ENCODE results near the gene TENM4. TPM values are rescaled to one million over a fixed set of nuclear protein-coding genes. Genes with fewer than 3 reads are reported as not detected.

Gene TENM4
- total RNA-seq, 1 donor from 2014 or later, result not detected

DNA sequence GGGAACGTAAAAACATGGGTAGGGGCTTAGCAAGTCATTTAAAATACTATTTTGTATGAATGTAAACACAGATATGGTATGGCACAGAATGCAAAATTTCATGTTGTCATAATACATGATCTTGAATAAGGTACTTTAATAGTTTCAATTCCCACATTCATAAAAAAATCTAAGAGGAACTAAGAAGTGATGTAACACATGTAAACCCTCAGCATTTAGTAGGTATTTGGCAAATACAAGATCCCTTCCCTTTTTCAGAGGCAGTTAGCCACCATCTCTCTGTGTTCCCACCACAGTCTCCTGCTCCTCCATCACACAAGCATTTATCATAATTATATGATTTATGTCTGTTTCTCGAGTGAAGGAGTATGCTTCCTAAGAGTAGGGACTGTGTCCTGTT, 251.8 kb downstream of the TENM4 start:
- H3K27me3 Mint-ChIP-seq, result no peaks in the 10 kb centered on the region
- H3K4me3 Mint-ChIP-seq, result no peak overlapping the region
- no peaks in the 10 kb centered on the region for H3K9me3 Mint-ChIP-seq
- H3K36me3 Mint-ChIP-seq (ENCODE audit: low read depth), result no peaks in the 10 kb centered on the region
- DNase-seq, result no peak
- intact Hi-C loops (cut with micrococcal nuclease), result no loop called here
- H3K27ac Mint-ChIP-seq, result no peak overlapping the region
- H3K4me1 Mint-ChIP-seq, result no peaks in the 10 kb centered on the region

GRCh38 chr11:79186669-79187068, 254.2 kb downstream of the TENM4 start:
- Mint-ChIP-seq H3K27ac (no peak overlapping the region), H3K4me1 (no peaks in the 10 kb centered on the region), H3K4me3 (no peak overlapping the region), H3K27me3 (no peaks in the 10 kb centered on the region), H3K36me3 (ENCODE audit: low read depth) (no peaks in the 10 kb centered on the region), H3K9me3 (no peaks in the 10 kb centered on the region)
- DNase-seq, result no peak
- intact Hi-C loops (cut with micrococcal nuclease), result no loop called here

- Mint-ChIP-seq H3K27ac (no peak overlapping the region), H3K9me3 (no peaks in the 10 kb centered on the region), H3K4me1 (no peaks in the 10 kb centered on the region), H3K36me3 (ENCODE audit: low read depth) (no peaks in the 10 kb centered on the region), H3K4me3 (no peak overlapping the region), H3K27me3 (no peaks in the 10 kb centered on the region)
- no peak for DNase-seq
- intact Hi-C loops (cut with micrococcal nuclease), result no loop called here
These were observed 255.5 kb downstream of the TENM4 start for GRCh38 chr11:79185351-79185750.

DNA sequence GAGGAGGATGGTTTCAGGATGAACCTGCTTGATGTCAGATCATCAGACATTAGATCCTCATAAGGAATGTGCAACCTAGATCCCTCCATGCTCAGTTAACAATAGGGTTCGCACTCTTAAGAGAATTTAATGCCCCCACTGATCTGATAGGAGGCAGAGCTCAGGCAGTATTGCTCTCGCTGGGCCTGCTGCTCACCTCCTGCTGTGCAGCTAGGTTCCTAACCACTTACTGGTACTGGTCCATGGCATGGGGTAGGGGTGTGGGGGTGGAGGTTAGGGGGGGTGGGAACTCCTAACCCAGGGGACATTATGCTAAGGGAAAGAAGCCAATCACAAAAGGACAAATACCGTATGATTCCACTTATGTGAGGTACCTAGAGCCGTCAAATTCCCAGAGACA, 256.5 kb downstream of the TENM4 start:
- no peak overlapping the region for H3K27ac Mint-ChIP-seq
- no peaks in the 10 kb centered on the region for H3K9me3 Mint-ChIP-seq
- H3K27me3 Mint-ChIP-seq, result no peaks in the 10 kb centered on the region
- intact Hi-C loops (cut with micrococcal nuclease), result no loop called here
- H3K4me1 Mint-ChIP-seq, result no peaks in the 10 kb centered on the region
- H3K36me3 Mint-ChIP-seq (ENCODE audit: low read depth), result no peaks in the 10 kb centered on the region
- no peak for DNase-seq
- H3K4me3 Mint-ChIP-seq, result no peak overlapping the region

DNA sequence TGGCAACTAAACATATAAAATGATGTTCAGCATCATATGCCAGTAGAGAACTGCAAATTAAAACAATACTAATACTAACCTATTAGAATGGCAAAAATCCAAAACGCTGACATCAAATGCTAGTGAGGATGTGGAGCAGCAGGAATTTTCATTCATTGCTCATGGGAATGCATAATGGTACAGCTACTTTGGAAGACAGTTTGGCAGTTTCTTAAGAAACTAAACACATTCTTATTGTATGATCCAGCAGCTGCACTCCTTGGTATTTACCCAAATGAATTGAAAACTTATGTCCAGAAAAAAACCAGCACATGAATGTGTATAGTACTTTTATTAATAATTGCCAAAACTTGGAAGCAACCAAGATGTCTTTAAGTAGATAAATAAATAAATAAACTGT, 258.0 kb downstream of the TENM4 start:
- Mint-ChIP-seq H3K36me3 (ENCODE audit: low read depth) (no peaks in the 10 kb centered on the region), H3K4me1 (no peaks in the 10 kb centered on the region), H3K27me3 (no peaks in the 10 kb centered on the region), H3K4me3 (no peak overlapping the region), H3K9me3 (no peaks in the 10 kb centered on the region), H3K27ac (no peak overlapping the region)
- intact Hi-C loops (cut with micrococcal nuclease), result no loop called here
- no peak for DNase-seq

DNA sequence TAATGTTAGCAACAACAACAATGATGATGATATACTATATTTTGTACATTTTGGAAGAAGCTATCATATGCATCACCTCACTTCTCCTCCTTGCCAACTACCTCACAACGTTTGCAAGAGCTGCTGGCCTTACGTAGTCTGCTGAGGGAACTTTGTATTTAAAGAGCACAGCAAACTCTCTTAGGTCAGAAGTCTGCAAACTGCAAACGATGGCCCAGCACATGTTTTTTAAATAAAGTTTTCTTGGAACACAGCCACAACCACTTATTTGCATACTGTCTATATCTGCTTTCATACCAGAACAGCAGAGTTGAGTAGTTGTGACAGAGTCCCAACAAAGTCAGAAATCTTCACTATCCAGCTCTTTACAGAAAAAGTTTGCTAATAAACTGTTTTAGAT, 261.7 kb downstream of the TENM4 start:
- DNase-seq, result no peak
- Mint-ChIP-seq H3K4me1 (no peaks in the 10 kb centered on the region), H3K9me3 (no peaks in the 10 kb centered on the region), H3K36me3 (ENCODE audit: low read depth) (no peaks in the 10 kb centered on the region), H3K27ac (no peak overlapping the region), H3K27me3 (peaks cover 1% of the 10 kb centered on the region), H3K4me3 (no peak overlapping the region)
- intact Hi-C loops (cut with micrococcal nuclease), result no loop called here

DNA sequence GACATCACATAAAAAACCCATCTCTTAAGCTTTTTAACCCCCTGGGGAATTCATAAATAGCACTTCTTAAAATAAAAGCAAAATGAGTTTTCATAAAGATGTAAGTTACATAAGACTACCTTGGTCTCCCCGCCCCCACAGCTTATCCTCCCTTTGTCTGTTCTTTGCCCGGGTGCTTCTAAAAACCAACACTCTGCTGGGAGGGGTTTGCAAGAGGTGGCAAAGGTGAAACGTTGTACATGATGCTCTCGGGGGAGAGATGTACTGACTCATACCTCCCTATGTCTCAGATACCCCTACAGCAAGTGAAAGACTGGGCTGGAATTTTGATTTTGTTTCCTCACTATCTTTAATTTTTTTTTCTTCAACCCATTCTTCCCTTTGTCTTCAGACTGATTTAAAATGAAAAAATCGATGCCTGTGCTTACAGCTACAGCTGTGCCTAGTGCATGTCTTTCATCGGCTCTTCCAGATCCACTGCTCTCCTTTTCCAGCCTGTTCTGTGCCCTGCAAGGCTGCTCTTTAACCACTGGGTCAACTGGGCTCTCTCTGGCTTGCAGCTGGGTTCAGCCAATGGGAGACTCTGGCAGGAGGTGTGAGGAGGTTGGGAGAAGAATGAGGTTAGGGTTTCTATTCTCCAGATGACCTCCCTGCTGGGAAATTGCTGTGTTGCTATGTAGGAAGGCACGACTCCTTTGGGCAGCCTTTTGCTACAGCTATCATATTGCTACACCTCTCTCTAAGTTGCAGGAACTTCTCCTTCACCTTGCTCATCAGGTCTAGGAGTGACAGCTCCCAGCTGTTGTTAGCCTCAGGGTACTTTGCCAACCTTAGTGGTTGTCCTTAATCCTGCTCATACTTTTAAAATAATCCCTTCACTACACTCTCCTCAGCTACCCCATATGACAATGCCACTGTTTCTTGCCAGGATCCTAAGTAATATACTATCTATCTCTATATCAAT, 266.5 kb downstream of the TENM4 start:
- no peaks in the 10 kb centered on the region for H3K9me3 Mint-ChIP-seq
- no peaks in the 10 kb centered on the region for H3K36me3 Mint-ChIP-seq (ENCODE audit: low read depth)
- H3K27me3 Mint-ChIP-seq, result peaks cover 1% of the 10 kb centered on the region
- no peaks in the 10 kb centered on the region for H3K4me1 Mint-ChIP-seq
- intact Hi-C loops (cut with micrococcal nuclease), result no loop called here
- DNase-seq, result no peak
- H3K4me3 Mint-ChIP-seq, result no peak overlapping the region
- no peak overlapping the region for H3K27ac Mint-ChIP-seq

GRCh38 chr11:79173615-79174014, 267.2 kb downstream of the TENM4 start:
- no peak overlapping the region for H3K27ac Mint-ChIP-seq
- H3K4me3 Mint-ChIP-seq, result no peak overlapping the region
- intact Hi-C loops (cut with micrococcal nuclease), result no loop called here
- no peaks in the 10 kb centered on the region for H3K9me3 Mint-ChIP-seq
- no peak for DNase-seq
- H3K36me3 Mint-ChIP-seq (ENCODE audit: low read depth), result no peaks in the 10 kb centered on the region
- H3K4me1 Mint-ChIP-seq, result no peaks in the 10 kb centered on the region
- H3K27me3 Mint-ChIP-seq, result peaks cover 1% of the 10 kb centered on the region

GRCh38 chr11:79170321-79170720, 270.5 kb downstream of the TENM4 start:
- Mint-ChIP-seq H3K4me1 (no peaks in the 10 kb centered on the region), H3K9me3 (no peaks in the 10 kb centered on the region), H3K27ac (no peak overlapping the region), H3K4me3 (no peak overlapping the region), H3K36me3 (ENCODE audit: low read depth) (no peaks in the 10 kb centered on the region), H3K27me3 (no peaks in the 10 kb centered on the region)
- no peak for DNase-seq
- intact Hi-C loops (cut with micrococcal nuclease), result no loop called here

DNA sequence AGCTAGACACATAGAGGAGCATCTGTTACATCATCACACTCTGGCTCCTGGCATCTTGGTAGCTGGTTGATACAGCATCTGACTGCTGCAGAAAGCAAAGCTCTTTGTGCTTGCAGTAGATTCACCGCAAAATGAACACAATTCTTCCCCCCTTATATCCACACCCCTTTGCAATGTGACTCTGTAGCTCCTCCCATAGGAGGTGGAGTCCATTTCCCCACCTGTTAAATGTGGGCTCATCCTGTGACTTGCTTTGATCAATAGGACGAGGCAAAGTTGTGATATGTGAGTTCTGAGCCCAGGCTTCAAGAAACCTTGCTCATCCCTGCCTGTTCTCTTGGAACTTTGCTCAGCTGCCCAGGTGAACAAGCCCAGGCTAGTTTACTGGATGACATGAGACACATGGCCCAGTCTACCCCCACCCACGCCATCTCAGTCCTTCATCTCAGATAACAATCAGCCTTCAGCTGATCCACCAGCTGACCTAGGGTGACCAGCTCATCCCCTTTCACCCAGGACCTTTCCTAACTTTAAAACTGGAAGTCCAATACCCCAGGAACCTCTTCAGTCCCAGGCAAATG, 272.2 kb downstream of the TENM4 start:
- DNase-seq, result no peak
- no peak overlapping the region for H3K27ac Mint-ChIP-seq
- H3K36me3 Mint-ChIP-seq (ENCODE audit: low read depth), result no peaks in the 10 kb centered on the region
- H3K27me3 Mint-ChIP-seq, result no peaks in the 10 kb centered on the region
- intact Hi-C loops (cut with micrococcal nuclease), result no loop called here
- no peaks in the 10 kb centered on the region for H3K4me1 Mint-ChIP-seq
- H3K9me3 Mint-ChIP-seq, result no peaks in the 10 kb centered on the region
- H3K4me3 Mint-ChIP-seq, result no peak overlapping the region

DNA sequence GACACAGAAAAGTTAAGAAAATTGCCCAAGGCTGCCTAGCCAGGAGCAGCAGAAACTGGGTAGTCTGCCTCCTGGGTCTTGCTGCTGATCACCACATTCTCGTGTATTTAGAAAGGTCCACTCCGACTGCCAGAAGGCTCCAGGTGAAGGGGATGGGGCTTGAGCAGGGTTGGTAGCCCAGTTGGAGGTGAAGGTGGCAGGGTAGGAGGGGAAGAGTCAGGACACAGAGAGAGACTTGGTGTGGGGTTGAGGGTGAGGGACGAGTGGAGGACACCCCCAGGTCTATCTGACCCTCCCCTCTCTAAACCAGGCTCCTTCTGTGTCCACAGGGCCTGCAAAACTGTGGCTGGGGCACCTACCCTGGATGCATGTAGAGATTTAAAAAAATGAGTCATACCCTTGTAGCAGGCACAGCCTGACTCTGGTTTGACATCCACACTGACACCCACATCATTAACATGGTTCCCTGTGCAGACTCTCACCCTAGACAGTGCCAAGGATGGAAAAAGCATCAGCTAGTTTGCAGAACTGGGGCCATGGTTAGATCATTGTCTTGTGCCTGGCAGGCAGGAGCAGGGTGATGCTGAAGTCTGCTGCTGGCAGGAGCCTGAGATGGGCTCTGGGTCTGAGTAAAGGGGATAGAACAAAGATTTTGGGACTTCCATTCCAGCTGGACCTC, 273.2 kb downstream of the TENM4 start:
- H3K27me3 Mint-ChIP-seq, result no peaks in the 10 kb centered on the region
- intact Hi-C loops (cut with micrococcal nuclease), result no loop called here
- no peaks in the 10 kb centered on the region for H3K9me3 Mint-ChIP-seq
- no peaks in the 10 kb centered on the region for H3K36me3 Mint-ChIP-seq (ENCODE audit: low read depth)
- no peak overlapping the region for H3K4me3 Mint-ChIP-seq
- H3K27ac Mint-ChIP-seq, result no peak overlapping the region
- H3K4me1 Mint-ChIP-seq, result no peaks in the 10 kb centered on the region
- no peak for DNase-seq

DNA sequence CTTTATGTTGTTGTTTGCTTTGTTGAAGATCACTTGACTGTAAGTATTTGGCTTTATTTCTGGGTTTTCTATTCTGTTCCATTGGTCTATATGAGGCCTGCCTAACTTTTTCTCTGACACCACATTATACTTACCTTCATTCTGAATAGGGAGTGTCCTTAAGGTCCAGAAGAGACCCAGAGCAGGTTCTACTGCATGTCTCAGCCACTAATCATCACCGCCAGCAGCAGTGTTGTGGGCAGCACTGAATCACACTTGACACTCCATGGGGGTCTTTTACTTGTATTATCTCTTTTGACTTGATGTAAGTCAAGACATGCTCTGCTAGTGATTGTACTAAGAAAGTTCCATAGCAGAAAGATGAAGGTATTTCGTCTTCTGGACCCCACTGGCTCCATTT, 274.9 kb downstream of the TENM4 start:
- intact Hi-C loops (cut with micrococcal nuclease), result no loop called here
- H3K27me3 Mint-ChIP-seq, result no peaks in the 10 kb centered on the region
- no peaks in the 10 kb centered on the region for H3K36me3 Mint-ChIP-seq (ENCODE audit: low read depth)

DNA sequence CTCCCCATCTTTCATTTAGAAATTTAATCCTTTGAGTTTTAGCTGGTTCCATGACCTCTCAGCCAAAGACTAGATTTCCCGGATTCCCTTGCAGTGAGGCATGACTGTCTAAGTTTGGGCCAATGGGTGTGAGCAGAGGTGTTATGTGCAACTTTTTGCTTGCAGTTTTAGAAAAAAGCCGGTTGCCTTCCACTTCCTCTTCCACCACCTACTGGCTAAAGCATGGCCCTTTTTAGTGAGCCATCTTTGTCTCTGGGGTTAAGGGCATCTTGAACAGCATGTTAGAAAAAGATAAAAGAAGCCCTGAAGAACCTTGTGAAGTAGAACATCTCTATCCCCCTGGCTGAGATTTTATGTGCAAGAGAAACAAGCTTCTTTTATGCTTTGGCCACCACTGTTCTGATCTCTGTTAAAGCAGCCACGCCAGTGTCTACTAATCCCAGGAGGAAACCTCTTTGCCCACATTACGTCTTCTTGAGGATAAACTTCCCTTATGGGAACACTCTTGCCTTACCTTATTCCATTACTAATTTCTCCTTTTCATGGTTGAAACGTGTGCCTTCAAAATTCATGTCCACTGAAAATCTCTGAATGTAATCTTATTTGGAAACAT, 279.9 kb downstream of the TENM4 start:
- H3K4me1 Mint-ChIP-seq, result no peaks in the 10 kb centered on the region
- intact Hi-C loops (cut with micrococcal nuclease), result no loop called here
- no peak overlapping the region for H3K27ac Mint-ChIP-seq
- no peaks in the 10 kb centered on the region for H3K36me3 Mint-ChIP-seq (ENCODE audit: low read depth)
- H3K4me3 Mint-ChIP-seq, result no peak overlapping the region
- H3K27me3 Mint-ChIP-seq, result no peaks in the 10 kb centered on the region
- no peaks in the 10 kb centered on the region for H3K9me3 Mint-ChIP-seq
- DNase-seq, result no peak

More for the DNA sequence above, 274.9 kb downstream of the TENM4 start:
- Mint-ChIP-seq H3K9me3 (no peaks in the 10 kb centered on the region), H3K27ac (no peak overlapping the region), H3K4me3 (no peak overlapping the region), H3K4me1 (no peaks in the 10 kb centered on the region)
- DNase-seq, result no peak
